K562 (cell line): ENCODE data around the gene CARD10. TPM values are rescaled to one million over a fixed set of nuclear protein-coding genes. Genes with fewer than 3 reads are reported as not detected.

Source experiments
- ATAC-seq: fragments of 200-7000 bp; cut with Tn5 transposase; 3 replicates; pipeline ENCODE4 v1.9.1; 2020; ENCODE audit warnings: moderate library complexity
- BruUV-seq: library from RNA; stranded (reverse); fragments of 400-500 nt; replicated peaks from 2 replicates; lab custom pipeline; 2021; lab: Mats Ljungman, UMichigan
- CTCF ChIA-PET: fragments of 300-600 bp; formaldehyde crosslinking; extraction: SDS; loops from one replicate; lab custom pipeline; 2021; ENCODE audit warnings: low intra/inter-chr PET ratio; lab: Yijun Ruan, JAX
- POLR2A ChIA-PET: fragments of 300-600, 350-650 bp; sonication (Branson Sonifier 250); formaldehyde crosslinking; extraction: SDS; loops from one replicate; lab custom pipeline; 2021; ENCODE audit warnings: antibody characterized with exemption, inconsistent platforms; lab: Yijun Ruan, JAX
- DNase-seq, 4 experiments: peaks; one replicate each; pipeline versions ENCODE4 v3.0.0 to v3.0.0-alpha.2; 2011 to 2018; ENCODE audit warnings: low spot score in 3 of 4, mixed read lengths in 3 of 4; ENCODE audit errors: extremely low read depth in 1 of 4
- FAIRE-seq: peaks from 2 replicates; lab custom pipeline; 2011; peaks lifted over from hg19 to GRCh38; lab: Jason Lieb, UNC
- H2AFZ ChIP-seq: 2 replicates; pipeline ENCODE4 v1.6.0; 2011; ENCODE audit warnings: low read depth, low read length, control low read depth, inconsistent platforms
- H3K27ac ChIP-seq: fragments of 200-600 bp; 3 replicates; pipeline ENCODE4 v1.8.0; 2011; ENCODE audit warnings: low read depth, mild to moderate bottlenecking, control low read depth, inconsistent platforms, low read length, moderate library complexity, mixed read lengths; ENCODE audit errors: extremely low read depth
- H3K27me3 ChIP-seq, 2 experiments: fragments of 300-600 bp in 1 of 2; 2 replicates in 1 of 2; 3 replicates in 1 of 2; pipeline versions ENCODE4 v1.6.0 to v1.8.0; 2011; ENCODE audit warnings: inconsistent platforms in 2 of 2, low read length in 2 of 2, mild to moderate bottlenecking in 1 of 2, mixed read lengths in 1 of 2, moderate library complexity in 1 of 2; ENCODE audit not compliant: control insufficient read depth in 2 of 2, insufficient read depth in 2 of 2
- H3K36me3 ChIP-seq: fragments of 300-600 bp; 3 replicates; pipeline ENCODE4 v1.8.0; 2011; ENCODE audit warnings: mild to moderate bottlenecking, low read length, inconsistent platforms; ENCODE audit not compliant: control insufficient read depth, insufficient read depth
- H3K4me1 ChIP-seq, 2 experiments: fragments of 200-600 bp in 1 of 2; replicated peaks in 1 of 2; 2 replicates in 1 of 2; 3 replicates in 1 of 2; pipeline versions ENCODE4 v1.5.1 to v1.8.0; 2011; ENCODE audit warnings: inconsistent platforms in 2 of 2, low read length in 2 of 2, mild to moderate bottlenecking in 1 of 2, mixed read lengths in 1 of 2, moderate library complexity in 1 of 2; ENCODE audit not compliant: control insufficient read depth in 2 of 2, insufficient read depth in 2 of 2
- H3K4me2 ChIP-seq: 2 replicates; pipeline ENCODE4 v1.6.1; 2011; ENCODE audit warnings: low read length, control low read depth, inconsistent platforms, mixed read lengths; ENCODE audit not compliant: insufficient read depth
- H3K4me3 ChIP-seq: fragments of 200-600 bp; sonication (generic), shearing (Covaris generic); 2 replicates; pipeline ENCODE4 v1.5.1; 2016; ENCODE audit warnings: control low read depth, inconsistent platforms
- H3K79me2 ChIP-seq: fragments of 200-600 bp; 3 replicates; pipeline ENCODE4 v1.8.0; 2011; ENCODE audit warnings: low read length, inconsistent platforms; ENCODE audit not compliant: control insufficient read depth, insufficient read depth
- H3K9ac ChIP-seq, 2 experiments: 2 replicates each; pipeline versions ENCODE4 v1.6.0 to v1.6.1; 2011; ENCODE audit warnings: low read depth in 2 of 2, low read length in 2 of 2, control low read depth in 1 of 2, inconsistent platforms in 1 of 2, mild to moderate bottlenecking in 1 of 2, mixed read lengths in 1 of 2; ENCODE audit not compliant: insufficient read depth in 1 of 2
- H3K9me1 ChIP-seq: one replicate; pipeline ENCODE4 v1.6.0; 2011; ENCODE audit warnings: inconsistent platforms, mild to moderate bottlenecking, low read length, moderate library complexity; ENCODE audit not compliant: control insufficient read depth, insufficient read depth
- H3K9me3 ChIP-seq: replicated peaks from 2 replicates; pipeline ENCODE4 v1.5.1; 2011; ENCODE audit warnings: low read depth, low read length, inconsistent platforms; ENCODE audit not compliant: control insufficient read depth, insufficient read depth
- H4K20me1 ChIP-seq: replicated peaks from 2 replicates; pipeline ENCODE4 v1.6.1; 2011; ENCODE audit warnings: low read length, inconsistent platforms, mixed read lengths; ENCODE audit not compliant: control insufficient read depth, insufficient read depth
- ASH1L ChIP-seq: fragments of 450-650 bp; IDR thresholded peaks from 2 replicates; pipeline ENCODE4 v1.6.1; 2018; ENCODE audit warnings: borderline replicate concordance, mild to moderate bottlenecking, low read depth; ENCODE audit not compliant: partially characterized antibody
- EHMT2 ChIP-seq: fragments of 450-650 bp; IDR thresholded peaks from 2 replicates; pipeline ENCODE4 v1.6.1; 2018; ENCODE audit warnings: antibody characterized with exemption
- MEF2A ChIP-seq: IDR thresholded peaks from 2 replicates; pipeline ENCODE4 v1.6.1; 2011; ENCODE audit warnings: low read depth, mild to moderate bottlenecking, low read length, moderate library complexity; ENCODE audit not compliant: control insufficient read depth
- POLR2H ChIP-seq: IDR thresholded peaks from 2 replicates; pipeline ENCODE4 v1.6.1; 2016; ENCODE audit warnings: missing genetic modification characterization, low read depth, mild to moderate bottlenecking, control low read depth, missing compliant biosample characterization, moderate library complexity
- RFX5 ChIP-seq: IDR thresholded peaks from 2 replicates; pipeline ENCODE4 v1.6.1; 2011; ENCODE audit warnings: low read depth, mild to moderate bottlenecking, improper control_type of control experiment, low read length
- TSC22D4 ChIP-seq: fragments of 450-650 bp; IDR thresholded peaks from 2 replicates; pipeline ENCODE4 v1.6.1; 2016; ENCODE audit warnings: missing genetic modification characterization, missing biosample characterization, control low read depth
- ZNF589 ChIP-seq: fragments of 200-800 bp; sonication (Bioruptor generic); IDR thresholded peaks from 2 replicates; pipeline ENCODE4 v1.6.1; 2016; ENCODE audit warnings: low read depth, missing genetic modification characterization, missing compliant biosample characterization
- WGBS: fragments of 100-300 bp; shearing (Covaris generic); methylation state at CpG from one replicate; pipeline ENCODE4 v1.1.6; 2016; ENCODE audit warnings: low coverage, mixed read lengths; ENCODE audit not compliant: insufficient coverage; ENCODE audit errors: missing lambda C conversion rate; 5-methylcytosine and 5-hydroxymethylcytosine counted together
- in situ Hi-C: fragments of 300-500 bp; cut with MboI; formaldehyde crosslinking; loops from 4 replicates; pipeline ENCODE4 v1.15.0; 2018; ENCODE audit warnings: inconsistent platforms, mixed read lengths
- intact Hi-C: fragments of 100-400 bp; cut with micrococcal nuclease; formaldehyde crosslinking; loops from 2 replicates; pipeline ENCODE4 v1.14.2; 2022
- polyA plus RNA-seq, 8 experiments: library from polyadenylated mRNA; depleted of rRNA in 4 of 8; stranded (reverse) in 5 of 8; unstranded in 3 of 8; fragments of >200 nt; fragmentation: Nextera tagmentation in 2 of 8; fragmentation: Illumina TruSeq in 1 of 8; extraction: Ambion mirVana in 2 of 8; extraction: Trizol in 1 of 8; gene quantifications; 2 replicates each; pipeline versions ENCODE4 v1.2.1 to v1.2.3, GENCODE V29; 2011 to 2014; ENCODE audit warnings: inconsistent platforms in 1 of 8, missing spikeins in 1 of 8
- total RNA-seq, 7 experiments: library from RNA; depleted of rRNA in 6 of 7; stranded (reverse); fragments of >200 nt in 6 of 7; fragmentation: Illumina TruSeq in 2 of 7; extraction: Trizol in 2 of 7; gene quantifications; 2 replicates each; pipeline versions ENCODE4 v1.2.1 to v1.2.3, GENCODE V29; 2011 to 2021; ENCODE audit warnings: low replicate concordance in 1 of 7
- TF ChIP-seq, protein P1 (sequence below): sonication (generic); formaldehyde crosslinking; IDR thresholded peaks from 2 replicates; pipeline ENCODE4 v1.8.0; 2022; ENCODE audit warnings: mild to moderate bottlenecking, missing genetic modification reagents, borderline replicate concordance
- TF ChIP-seq, protein P2 (sequence below): fragments of 450-650 bp; IDR thresholded peaks from 2 replicates; pipeline ENCODE4 v1.6.1; 2018; ENCODE audit warnings: mild to moderate bottlenecking, low read depth; ENCODE audit not compliant: partially characterized antibody
- TF ChIP-seq, protein P3 (sequence below): fragments of 250-450 bp; sonication (Bioruptor Pico); IDR thresholded peaks from 2 replicates; pipeline ENCODE4 v1.4.0; 2020; ENCODE audit warnings: mild to moderate bottlenecking, moderate library complexity
- TF ChIP-seq, protein P4 (sequence below): fragments of 450-650 bp; IDR thresholded peaks from one replicate; pipeline ENCODE4 v1.6.1; 2018; ENCODE audit warnings: mild to moderate bottlenecking, moderate library complexity; ENCODE audit not compliant: partially characterized antibody

CARD10 gene
- total and polyA plus RNA-seq, 9 of the 15 experiments (the other 6 are each of a cell fraction or from before 2014, with no cell fraction given), result 0.13 to 5.8 (median 1.6) TPM

DNA sequence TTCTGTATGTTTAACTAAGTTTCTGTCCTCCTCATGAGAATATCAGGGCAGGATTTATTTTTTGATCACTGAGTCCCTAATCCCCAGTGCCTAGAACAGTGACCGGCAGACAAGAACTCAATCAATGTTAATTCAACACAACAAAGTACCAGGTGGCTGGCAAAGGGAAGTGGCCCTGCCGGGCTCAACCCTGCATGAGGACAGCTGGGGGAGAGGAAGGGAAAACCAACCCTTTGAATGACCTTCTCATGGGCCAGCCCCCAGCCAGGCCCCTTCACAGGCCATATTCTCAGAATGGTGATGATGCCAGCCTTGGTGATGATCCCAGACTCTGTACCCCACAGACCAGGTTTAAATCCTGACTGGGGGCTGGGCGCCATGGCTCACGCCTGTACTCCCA, 31.6 kb downstream of the CARD10 start:
- intact Hi-C loops (no loop called here), in situ Hi-C loops (no loop called here)
- no peak for TF ChIP-seq EHMT2
- TF ChIP-seq ASH1L, result no peak
- TF ChIP-seq, protein P1, sequence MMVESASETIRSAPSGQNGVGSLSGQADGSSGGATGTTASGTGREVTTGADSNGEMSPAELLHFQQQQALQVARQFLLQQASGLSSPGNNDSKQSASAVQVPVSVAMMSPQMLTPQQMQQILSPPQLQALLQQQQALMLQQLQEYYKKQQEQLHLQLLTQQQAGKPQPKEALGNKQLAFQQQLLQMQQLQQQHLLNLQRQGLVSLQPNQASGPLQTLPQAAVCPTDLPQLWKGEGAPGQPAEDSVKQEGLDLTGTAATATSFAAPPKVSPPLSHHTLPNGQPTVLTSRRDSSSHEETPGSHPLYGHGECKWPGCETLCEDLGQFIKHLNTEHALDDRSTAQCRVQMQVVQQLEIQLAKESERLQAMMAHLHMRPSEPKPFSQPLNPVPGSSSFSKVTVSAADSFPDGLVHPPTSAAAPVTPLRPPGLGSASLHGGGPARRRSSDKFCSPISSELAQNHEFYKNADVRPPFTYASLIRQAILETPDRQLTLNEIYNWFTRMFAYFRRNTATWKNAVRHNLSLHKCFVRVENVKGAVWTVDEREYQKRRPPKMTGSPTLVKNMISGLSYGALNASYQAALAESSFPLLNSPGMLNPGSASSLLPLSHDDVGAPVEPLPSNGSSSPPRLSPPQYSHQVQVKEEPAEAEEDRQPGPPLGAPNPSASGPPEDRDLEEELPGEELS (CRISPR knock-in tag), result no peak
- no peak for TF ChIP-seq MEF2A
- no peak for TF ChIP-seq TSC22D4 (tag)
- no peak for TF ChIP-seq POLR2H
- no peak for TF ChIP-seq RFX5
- TF ChIP-seq, protein P2, sequence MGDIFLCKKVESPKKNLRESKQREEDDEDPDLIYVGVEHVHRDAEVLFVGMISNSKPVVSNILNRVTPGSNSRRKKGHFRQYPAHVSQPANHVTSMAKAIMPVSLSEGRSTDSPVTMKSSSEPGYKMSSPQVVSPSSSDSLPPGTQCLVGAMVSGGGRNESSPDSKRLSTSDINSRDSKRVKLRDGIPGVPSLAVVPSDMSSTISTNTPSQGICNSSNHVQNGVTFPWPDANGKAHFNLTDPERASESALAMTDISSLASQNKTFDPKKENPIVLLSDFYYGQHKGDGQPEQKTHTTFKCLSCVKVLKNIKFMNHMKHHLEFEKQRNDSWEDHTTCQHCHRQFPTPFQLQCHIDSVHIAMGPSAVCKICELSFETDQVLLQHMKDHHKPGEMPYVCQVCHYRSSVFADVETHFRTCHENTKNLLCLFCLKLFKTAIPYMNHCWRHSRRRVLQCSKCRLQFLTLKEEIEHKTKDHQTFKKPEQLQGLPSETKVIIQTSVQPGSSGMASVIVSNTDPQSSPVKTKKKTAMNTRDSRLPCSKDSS, result no peak
- no peak for TF ChIP-seq ZNF589 (CRISPR knock-in tag)
- TF ChIP-seq, protein P3, sequence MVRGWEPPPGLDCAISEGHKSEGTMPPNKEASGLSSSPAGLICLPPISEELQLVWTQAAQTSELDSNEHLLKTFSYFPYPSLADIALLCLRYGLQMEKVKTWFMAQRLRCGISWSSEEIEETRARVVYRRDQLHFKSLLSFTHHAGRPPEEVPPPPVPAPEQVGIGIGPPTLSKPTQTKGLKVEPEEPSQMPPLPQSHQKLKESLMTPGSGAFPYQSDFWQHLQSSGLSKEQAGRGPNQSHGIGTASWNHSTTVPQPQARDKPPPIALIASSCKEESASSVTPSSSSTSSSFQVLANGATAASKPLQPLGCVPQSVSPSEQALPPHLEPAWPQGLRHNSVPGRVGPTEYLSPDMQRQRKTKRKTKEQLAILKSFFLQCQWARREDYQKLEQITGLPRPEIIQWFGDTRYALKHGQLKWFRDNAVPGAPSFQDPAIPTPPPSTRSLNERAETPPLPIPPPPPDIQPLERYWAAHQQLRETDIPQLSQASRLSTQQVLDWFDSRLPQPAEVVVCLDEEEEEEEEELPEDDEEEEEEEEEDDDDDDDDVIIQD (CRISPR knock-in tag), result no peak
- TF ChIP-seq, protein P4, sequence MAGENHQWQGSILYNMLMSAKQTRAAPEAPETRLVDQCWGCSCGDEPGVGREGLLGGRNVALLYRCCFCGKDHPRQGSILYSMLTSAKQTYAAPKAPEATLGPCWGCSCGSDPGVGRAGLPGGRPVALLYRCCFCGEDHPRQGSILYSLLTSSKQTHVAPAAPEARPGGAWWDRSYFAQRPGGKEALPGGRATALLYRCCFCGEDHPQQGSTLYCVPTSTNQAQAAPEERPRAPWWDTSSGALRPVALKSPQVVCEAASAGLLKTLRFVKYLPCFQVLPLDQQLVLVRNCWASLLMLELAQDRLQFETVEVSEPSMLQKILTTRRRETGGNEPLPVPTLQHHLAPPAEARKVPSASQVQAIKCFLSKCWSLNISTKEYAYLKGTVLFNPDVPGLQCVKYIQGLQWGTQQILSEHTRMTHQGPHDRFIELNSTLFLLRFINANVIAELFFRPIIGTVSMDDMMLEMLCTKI, result no peak
- ChIA-PET CTCF (no interaction called here), POLR2A (no interaction called here)
- H3K9me1 ChIP-seq, result no peaks in the 10 kb centered on the region
- H3K27me3 ChIP-seq, result peaks cover 0 to 21% of the 10 kb centered on the region in 2 experiments; a peak in 2 of 5 replicates
- H3K4me2 ChIP-seq, result no peak overlapping the region
- WGBS, result 39% methylated on average over 3 of the region's 4 CpGs
- H3K79me2 ChIP-seq, result no peaks in the 10 kb centered on the region
- DNase-seq, result no peak
- ATAC-seq, result no peak
- no TSS peak for BruUV-seq
- FAIRE-seq, result no peak
- H3K36me3 ChIP-seq, result no peaks in the 10 kb centered on the region
- peaks cover 5 to 54% of the 10 kb centered on the region in 2 experiments; a peak in 3 of 5 replicates for H3K4me1 ChIP-seq
- no peak overlapping the region for H3K4me3 ChIP-seq
- no peaks in the 10 kb centered on the region for H4K20me1 ChIP-seq
- H3K9ac ChIP-seq, result no peak overlapping the region
- H3K9me3 ChIP-seq, result no peaks in the 10 kb centered on the region
- no peak overlapping the region for H3K27ac ChIP-seq
- no peak overlapping the region for H2AFZ ChIP-seq
